ENCODE measurements around the gene OR6P1.

The OR6P1 gene, protein sequence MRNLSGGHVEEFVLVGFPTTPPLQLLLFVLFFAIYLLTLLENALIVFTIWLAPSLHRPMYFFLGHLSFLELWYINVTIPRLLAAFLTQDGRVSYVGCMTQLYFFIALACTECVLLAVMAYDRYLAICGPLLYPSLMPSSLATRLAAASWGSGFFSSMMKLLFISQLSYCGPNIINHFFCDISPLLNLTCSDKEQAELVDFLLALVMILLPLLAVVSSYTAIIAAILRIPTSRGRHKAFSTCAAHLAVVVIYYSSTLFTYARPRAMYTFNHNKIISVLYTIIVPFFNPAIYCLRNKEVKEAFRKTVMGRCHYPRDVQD

DNA sequence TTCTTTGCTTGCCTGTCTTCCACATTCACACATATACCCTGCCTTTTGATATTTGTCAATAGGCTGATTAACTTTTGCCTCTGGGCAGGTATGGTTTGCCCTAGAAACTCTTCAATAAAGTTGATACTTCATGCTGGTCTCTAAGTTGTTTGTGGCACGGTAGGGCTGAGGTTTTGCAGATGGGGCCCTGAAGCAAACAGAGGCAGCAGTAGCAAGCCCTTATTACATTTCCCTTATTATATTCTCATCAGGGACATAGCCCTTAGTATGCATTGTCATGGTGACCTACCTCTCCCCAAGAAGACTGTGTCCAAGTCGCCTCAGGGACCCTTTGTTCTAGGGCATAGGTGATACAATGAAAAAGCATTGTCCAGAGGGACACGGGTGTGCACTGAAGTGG is at the start of gene OR6P1:
TSS of gene OR6P1 (minus strand) at position 101 of the 400 bp plus-strand sequence. CDS start 6,976 bp downstream, outside the sequence.
- Histone ChIP-seq H3K4me2 (ENCODE audit: low read length) (no peak within 1 kb of the TSS), H3K27ac (ENCODE audit: low read depth, low read length) (no peak within 1 kb of the TSS), H3K79me2 (ENCODE audit: control insufficient read depth, low read length) (no peaks in the 10 kb centered on the region), H3K9me3 (ENCODE audit: control insufficient read depth, insufficient read depth, low read length) (no peaks in the 10 kb centered on the region), H3K36me3 (ENCODE audit: control insufficient read depth, low read length) (no peaks in the 10 kb centered on the region), H3K4me3 (ENCODE audit: low read length) (no peak within 1 kb of the TSS), H3F3A (ENCODE audit: control insufficient read depth, insufficient read depth) (no peaks in the 10 kb centered on the region), H3K9me2 (replicated peaks; ENCODE audit: control insufficient read depth, low read length) (no peaks in the 10 kb centered on the region), H3K27me3 (ENCODE audit: control insufficient read depth, low read length) (peaks cover 2% of the 10 kb centered on the region; the same call in 1 of the 2 replicates), H4K20me1 (ENCODE audit: control insufficient read depth, insufficient read depth, low read depth, low read length) (no peaks in the 10 kb centered on the region), H3K4me1 (ENCODE audit: control insufficient read depth, low read length) (no peaks in the 10 kb centered on the region)
- TF ChIP-seq EZH2phosphoT487 (IDR thresholded peaks at IDR 0.05; ENCODE audit: borderline replicate concordance, low read length), result no peak
- TF ChIP-seq, protein P1, sequence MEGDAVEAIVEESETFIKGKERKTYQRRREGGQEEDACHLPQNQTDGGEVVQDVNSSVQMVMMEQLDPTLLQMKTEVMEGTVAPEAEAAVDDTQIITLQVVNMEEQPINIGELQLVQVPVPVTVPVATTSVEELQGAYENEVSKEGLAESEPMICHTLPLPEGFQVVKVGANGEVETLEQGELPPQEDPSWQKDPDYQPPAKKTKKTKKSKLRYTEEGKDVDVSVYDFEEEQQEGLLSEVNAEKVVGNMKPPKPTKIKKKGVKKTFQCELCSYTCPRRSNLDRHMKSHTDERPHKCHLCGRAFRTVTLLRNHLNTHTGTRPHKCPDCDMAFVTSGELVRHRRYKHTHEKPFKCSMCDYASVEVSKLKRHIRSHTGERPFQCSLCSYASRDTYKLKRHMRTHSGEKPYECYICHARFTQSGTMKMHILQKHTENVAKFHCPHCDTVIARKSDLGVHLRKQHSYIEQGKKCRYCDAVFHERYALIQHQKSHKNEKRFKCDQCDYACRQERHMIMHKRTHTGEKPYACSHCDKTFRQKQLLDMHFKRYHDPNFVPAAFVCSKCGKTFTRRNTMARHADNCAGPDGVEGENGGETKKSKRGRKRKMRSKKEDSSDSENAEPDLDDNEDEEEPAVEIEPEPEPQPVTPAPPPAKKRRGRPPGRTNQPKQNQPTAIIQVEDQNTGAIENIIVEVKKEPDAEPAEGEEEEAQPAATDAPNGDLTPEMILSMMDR (IDR thresholded peaks at IDR 0.05; ENCODE audit: low read depth, low read length, poor library complexity, severe bottlenecking), result no peak

DNA sequence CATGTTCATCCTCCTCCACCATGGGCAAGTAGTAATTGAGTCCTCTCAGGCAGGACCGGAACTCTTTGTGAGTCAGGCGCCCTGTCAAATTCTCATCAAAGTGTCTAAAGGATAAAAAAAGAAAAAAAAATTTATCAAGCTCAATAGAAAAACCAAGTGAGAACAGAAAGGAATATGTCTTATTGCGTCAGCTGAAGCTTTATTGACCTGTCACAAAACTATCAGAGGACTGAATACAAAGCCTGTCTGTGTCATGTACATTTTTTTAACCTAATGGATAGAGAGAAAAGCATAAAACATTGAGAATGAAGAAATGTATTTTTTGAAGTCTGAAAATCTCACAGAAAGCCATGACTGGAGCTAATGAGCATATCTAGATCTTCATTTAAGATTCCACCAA is 43.4 kb upstream of the OR6P1 start:
- H3K4me3 ChIP-seq (ENCODE audit: low read length), result no peak overlapping the region
- H3K79me2 ChIP-seq (ENCODE audit: control insufficient read depth, low read length), result no peaks in the 10 kb centered on the region
- no peak for TF ChIP-seq EZH2phosphoT487 (IDR thresholded peaks at IDR 0.05; ENCODE audit: borderline replicate concordance, low read length)
- H3K36me3 ChIP-seq (ENCODE audit: control insufficient read depth, low read length), result no peaks in the 10 kb centered on the region
- H3K9me3 ChIP-seq (ENCODE audit: control insufficient read depth, insufficient read depth, low read length), result no peaks in the 10 kb centered on the region
- no peaks in the 10 kb centered on the region for H3K9me2 ChIP-seq (replicated peaks; ENCODE audit: control insufficient read depth, low read length)
- H4K20me1 ChIP-seq (ENCODE audit: control insufficient read depth, insufficient read depth, low read depth, low read length), result no peaks in the 10 kb centered on the region
- H3K4me1 ChIP-seq (ENCODE audit: control insufficient read depth, low read length), result no peaks in the 10 kb centered on the region
- no peak overlapping the region for H3K4me2 ChIP-seq (ENCODE audit: low read length)
- 0 out of 2 replicates have a peak, but pooled peaks cover 3% of the 10 kb centered on the region for H3K27me3 ChIP-seq (ENCODE audit: control insufficient read depth, low read length)
- no peaks in the 10 kb centered on the region for H3F3A ChIP-seq (ENCODE audit: control insufficient read depth, insufficient read depth)
- no peak overlapping the region for H3K27ac ChIP-seq (ENCODE audit: low read depth, low read length)

DNA sequence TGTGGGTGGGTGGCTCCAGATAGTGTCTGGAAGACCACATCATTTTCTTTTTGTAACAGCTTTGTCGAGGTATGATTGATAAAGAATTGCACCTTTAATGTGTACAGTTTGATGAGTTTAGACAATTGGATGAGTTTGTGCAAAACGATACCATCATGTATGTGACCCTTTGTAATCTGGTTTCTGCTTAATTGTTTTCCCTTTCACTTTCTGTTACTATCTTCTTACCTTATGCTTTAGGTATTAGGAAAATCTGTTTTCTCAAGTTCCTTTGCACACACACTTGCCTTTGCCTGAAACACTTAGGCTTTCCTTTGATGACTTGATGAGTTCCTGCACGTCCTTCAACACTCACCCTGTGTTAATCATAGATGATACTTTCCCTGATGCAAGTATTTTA is 41.5 kb upstream of the OR6P1 start:
- Histone ChIP-seq H3K4me2 (ENCODE audit: low read length) (no peak overlapping the region), H3K36me3 (ENCODE audit: control insufficient read depth, low read length) (no peaks in the 10 kb centered on the region)

DNA sequence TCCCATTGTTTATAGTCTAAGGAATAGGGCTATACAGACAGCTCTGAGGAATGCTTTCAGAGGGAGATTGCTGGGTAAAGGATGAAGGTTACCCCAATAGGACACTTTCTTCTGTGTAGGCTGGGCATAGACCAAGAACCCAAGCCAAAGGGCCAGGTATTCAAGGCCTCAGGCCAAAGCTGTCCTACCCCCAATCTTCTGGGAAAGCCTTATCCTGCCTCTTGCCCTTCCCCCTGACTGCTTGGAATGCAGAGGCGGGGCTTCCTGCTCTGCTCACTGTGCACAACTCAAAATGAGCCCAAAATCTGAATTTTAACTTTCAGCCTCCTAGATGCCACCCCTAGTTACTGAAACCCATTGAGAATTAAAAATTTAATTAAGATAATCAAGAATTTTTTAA is 36.9 kb upstream of the OR6P1 start:
- no peak overlapping the region for H3K4me2 ChIP-seq (ENCODE audit: low read length)
- no peak for TF ChIP-seq EZH2phosphoT487 (IDR thresholded peaks at IDR 0.05; ENCODE audit: borderline replicate concordance, low read length)
- TF ChIP-seq, protein P1 (IDR thresholded peaks at IDR 0.05; ENCODE audit: low read depth, low read length, poor library complexity, severe bottlenecking), result no peak
- no peaks in the 10 kb centered on the region for H3K9me3 ChIP-seq (ENCODE audit: control insufficient read depth, insufficient read depth, low read length)
- no peak overlapping the region for H3K4me3 ChIP-seq (ENCODE audit: low read length)
- H3K36me3 ChIP-seq (ENCODE audit: control insufficient read depth, low read length), result no peaks in the 10 kb centered on the region
- no peaks in the 10 kb centered on the region; the same call in 1 of the 2 replicates for H3K27me3 ChIP-seq (ENCODE audit: control insufficient read depth, low read length)
- no peaks in the 10 kb centered on the region for H3F3A ChIP-seq (ENCODE audit: control insufficient read depth, insufficient read depth)
- no peaks in the 10 kb centered on the region for H4K20me1 ChIP-seq (ENCODE audit: control insufficient read depth, insufficient read depth, low read depth, low read length)
- H3K79me2 ChIP-seq (ENCODE audit: control insufficient read depth, low read length), result no peaks in the 10 kb centered on the region
- H3K27ac ChIP-seq (ENCODE audit: low read depth, low read length), result no peak overlapping the region
- no peaks in the 10 kb centered on the region for H3K4me1 ChIP-seq (ENCODE audit: control insufficient read depth, low read length)
- no peaks in the 10 kb centered on the region for H3K9me2 ChIP-seq (replicated peaks; ENCODE audit: control insufficient read depth, low read length)

More for the DNA sequence above, 41.5 kb upstream of the OR6P1 start:
- Histone ChIP-seq H3K4me1 (ENCODE audit: control insufficient read depth, low read length) (no peaks in the 10 kb centered on the region), H3K79me2 (ENCODE audit: control insufficient read depth, low read length) (no peaks in the 10 kb centered on the region), H3K9me3 (ENCODE audit: control insufficient read depth, insufficient read depth, low read length) (no peaks in the 10 kb centered on the region), H3K27me3 (ENCODE audit: control insufficient read depth, low read length) (0 out of 2 replicates have a peak, but pooled peaks cover 3% of the 10 kb centered on the region), H3K4me3 (ENCODE audit: low read length) (no peak overlapping the region), H3F3A (ENCODE audit: control insufficient read depth, insufficient read depth) (no peaks in the 10 kb centered on the region), H3K27ac (ENCODE audit: low read depth, low read length) (no peak overlapping the region), H3K9me2 (replicated peaks; ENCODE audit: control insufficient read depth, low read length) (no peaks in the 10 kb centered on the region), H4K20me1 (ENCODE audit: control insufficient read depth, insufficient read depth, low read depth, low read length) (no peaks in the 10 kb centered on the region)
- TF ChIP-seq EZH2phosphoT487 (IDR thresholded peaks at IDR 0.05; ENCODE audit: borderline replicate concordance, low read length), result no peak
- TF ChIP-seq, protein P1 (IDR thresholded peaks at IDR 0.05; ENCODE audit: low read depth, low read length, poor library complexity, severe bottlenecking), result no peak
